CD4-positive, alpha-beta T cell treated with Interleukin-15 for 4 hours (primary cell): ENCODE results near the gene MYO9A.
A peak's percentile ranks its signal among the peaks of the same experiment; 100 is the strongest.
"Not testable (repeated sequence)": the region's sequence is repeated elsewhere in the genome, so short reads cannot be mapped to it uniquely, and the experiment has no call there.

Source experiments
- DNase-seq: peaks from one replicate; pipeline ENCODE4 v3.0.0-alpha.2; 2020; ENCODE audit warnings: low spot score

The MYO9A gene

GRCh38 chr15:72086920-72087648 lies 30.9 kb downstream of the MYO9A start:
- DNase-seq: no peak

- DNase-seq: no peak
These were observed 31.8 kb downstream of the MYO9A start for GRCh38 chr15:72086010-72086697.

GRCh38 chr15:72082176-72082575 lies 35.8 kb downstream of the MYO9A start:
- DNase-seq: no peak

- DNase-seq: peak; percentile 0
These were observed 39.1 kb downstream of the MYO9A start for GRCh38 chr15:72078887-72079286.

- DNase-seq: no peak
These were observed 40.0 kb downstream of the MYO9A start for GRCh38 chr15:72077950-72078349.

- DNase-seq: no peak
These were observed 43.5 kb downstream of the MYO9A start for GRCh38 chr15:72074335-72075060.

GRCh38 chr15:72071448-72071825 lies 46.5 kb downstream of the MYO9A start:
- not testable (repeated sequence) for DNase-seq

- no peak for DNase-seq
These were observed 47.0 kb downstream of the MYO9A start for GRCh38 chr15:72070817-72071447.

- no peak for DNase-seq
These were observed 49.1 kb downstream of the MYO9A start for GRCh38 chr15:72068856-72069255.

- no peak for DNase-seq
These were observed 52.1 kb downstream of the MYO9A start for GRCh38 chr15:72065801-72066200.

GRCh38 chr15:72063186-72063585 lies 54.8 kb downstream of the MYO9A start:
- DNase-seq: no peak

GRCh38 chr15:72062319-72062718 lies 55.6 kb downstream of the MYO9A start:
- DNase-seq: no peak

- no peak for DNase-seq
These were observed 57.2 kb downstream of the MYO9A start for GRCh38 chr15:72060687-72061250.

- DNase-seq: no peak
These were observed 59.4 kb downstream of the MYO9A start for GRCh38 chr15:72058585-72058984.

GRCh38 chr15:72057548-72058091 lies 60.3 kb downstream of the MYO9A start:
- no peak for DNase-seq

GRCh38 chr15:72056217-72056616 lies 61.7 kb downstream of the MYO9A start:
- not testable (repeated sequence) for DNase-seq

- DNase-seq: not testable (repeated sequence)
These were observed 64.7 kb downstream of the MYO9A start for GRCh38 chr15:72053297-72053696.

- no peak for DNase-seq
These were observed 67.2 kb downstream of the MYO9A start for GRCh38 chr15:72050700-72051099.

GRCh38 chr15:72047020-72047419 lies 70.9 kb downstream of the MYO9A start:
- DNase-seq: no peak

GRCh38 chr15:72044956-72045355 lies 73.0 kb downstream of the MYO9A start:
- DNase-seq: no peak

- no peak for DNase-seq
These were observed 75.1 kb downstream of the MYO9A start for GRCh38 chr15:72042865-72043264.

- DNase-seq: no peak
These were observed 75.9 kb downstream of the MYO9A start for GRCh38 chr15:72042054-72042453.
